K562 (cell line): ENCODE results near the gene SLC24A3. TPM values are rescaled to one million over a fixed set of nuclear protein-coding genes. Genes with fewer than 3 reads are reported as not detected.

Experiments used
- ATAC-seq: fragments of 200-7000 bp; cut with Tn5 transposase; 3 replicates; pipeline ENCODE4 v1.9.1; 2020; ENCODE audit warnings: moderate library complexity
- BruUV-seq: library from RNA; stranded (reverse); fragments of 400-500 nt; replicated peaks from 2 replicates; lab custom pipeline; 2021; lab: Mats Ljungman, UMichigan
- CTCF ChIA-PET: fragments of 300-600 bp; formaldehyde crosslinking; extraction: SDS; loops from one replicate; lab custom pipeline; 2021; ENCODE audit warnings: low intra/inter-chr PET ratio; lab: Yijun Ruan, JAX
- POLR2A ChIA-PET: fragments of 300-600, 350-650 bp; sonication (Branson Sonifier 250); formaldehyde crosslinking; extraction: SDS; loops from one replicate; lab custom pipeline; 2021; ENCODE audit warnings: antibody characterized with exemption, inconsistent platforms; lab: Yijun Ruan, JAX
- DNase-seq, 4 experiments: peaks; one replicate each; pipeline versions ENCODE4 v3.0.0 to v3.0.0-alpha.2; 2011 to 2018; ENCODE audit warnings: low spot score in 3 of 4, mixed read lengths in 3 of 4; ENCODE audit errors: extremely low read depth in 1 of 4
- FAIRE-seq: peaks from 2 replicates; lab custom pipeline; 2011; peaks lifted over from hg19 to GRCh38; lab: Jason Lieb, UNC
- H2AFZ ChIP-seq: 2 replicates; pipeline ENCODE4 v1.6.0; 2011; ENCODE audit warnings: low read depth, low read length, control low read depth, inconsistent platforms
- H3K27ac ChIP-seq: fragments of 200-600 bp; 3 replicates; pipeline ENCODE4 v1.8.0; 2011; ENCODE audit warnings: low read depth, mild to moderate bottlenecking, control low read depth, inconsistent platforms, low read length, moderate library complexity, mixed read lengths; ENCODE audit errors: extremely low read depth
- H3K27me3 ChIP-seq, 2 experiments: fragments of 300-600 bp in 1 of 2; 2 replicates in 1 of 2; 3 replicates in 1 of 2; pipeline versions ENCODE4 v1.6.0 to v1.8.0; 2011; ENCODE audit warnings: inconsistent platforms in 2 of 2, low read length in 2 of 2, mild to moderate bottlenecking in 1 of 2, mixed read lengths in 1 of 2, moderate library complexity in 1 of 2; ENCODE audit not compliant: control insufficient read depth in 2 of 2, insufficient read depth in 2 of 2
- H3K36me3 ChIP-seq: fragments of 300-600 bp; 3 replicates; pipeline ENCODE4 v1.8.0; 2011; ENCODE audit warnings: mild to moderate bottlenecking, low read length, inconsistent platforms; ENCODE audit not compliant: control insufficient read depth, insufficient read depth
- H3K4me1 ChIP-seq, 2 experiments: fragments of 200-600 bp in 1 of 2; replicated peaks in 1 of 2; 2 replicates in 1 of 2; 3 replicates in 1 of 2; pipeline versions ENCODE4 v1.5.1 to v1.8.0; 2011; ENCODE audit warnings: inconsistent platforms in 2 of 2, low read length in 2 of 2, mild to moderate bottlenecking in 1 of 2, mixed read lengths in 1 of 2, moderate library complexity in 1 of 2; ENCODE audit not compliant: control insufficient read depth in 2 of 2, insufficient read depth in 2 of 2
- H3K4me2 ChIP-seq: 2 replicates; pipeline ENCODE4 v1.6.1; 2011; ENCODE audit warnings: low read length, control low read depth, inconsistent platforms, mixed read lengths; ENCODE audit not compliant: insufficient read depth
- H3K4me3 ChIP-seq: fragments of 200-600 bp; sonication (generic), shearing (Covaris generic); 2 replicates; pipeline ENCODE4 v1.5.1; 2016; ENCODE audit warnings: control low read depth, inconsistent platforms
- H3K79me2 ChIP-seq: fragments of 200-600 bp; 3 replicates; pipeline ENCODE4 v1.8.0; 2011; ENCODE audit warnings: low read length, inconsistent platforms; ENCODE audit not compliant: control insufficient read depth, insufficient read depth
- H3K9ac ChIP-seq, 2 experiments: 2 replicates each; pipeline versions ENCODE4 v1.6.0 to v1.6.1; 2011; ENCODE audit warnings: low read depth in 2 of 2, low read length in 2 of 2, control low read depth in 1 of 2, inconsistent platforms in 1 of 2, mild to moderate bottlenecking in 1 of 2, mixed read lengths in 1 of 2; ENCODE audit not compliant: insufficient read depth in 1 of 2
- H3K9me1 ChIP-seq: one replicate; pipeline ENCODE4 v1.6.0; 2011; ENCODE audit warnings: inconsistent platforms, mild to moderate bottlenecking, low read length, moderate library complexity; ENCODE audit not compliant: control insufficient read depth, insufficient read depth
- H3K9me3 ChIP-seq: replicated peaks from 2 replicates; pipeline ENCODE4 v1.5.1; 2011; ENCODE audit warnings: low read depth, low read length, inconsistent platforms; ENCODE audit not compliant: control insufficient read depth, insufficient read depth
- H4K20me1 ChIP-seq: replicated peaks from 2 replicates; pipeline ENCODE4 v1.6.1; 2011; ENCODE audit warnings: low read length, inconsistent platforms, mixed read lengths; ENCODE audit not compliant: control insufficient read depth, insufficient read depth
- ATF1 ChIP-seq, 2 experiments: fragments of 450-650 bp in 1 of 2; IDR thresholded peaks; 2 replicates each; pipeline ENCODE4 v1.6.1; 2016; ENCODE audit warnings: missing compliant biosample characterization in 1 of 2, missing genetic modification characterization in 1 of 2
- ELK1 ChIP-seq: sonication (generic); formaldehyde crosslinking; IDR thresholded peaks from 2 replicates; pipeline ENCODE4 v1.8.1; 2022; ENCODE audit warnings: missing genetic modification reagents
- TSC22D4 ChIP-seq: fragments of 450-650 bp; IDR thresholded peaks from 2 replicates; pipeline ENCODE4 v1.6.1; 2016; ENCODE audit warnings: missing genetic modification characterization, missing biosample characterization, control low read depth
- ZBTB17 ChIP-seq: fragments of 450-650 bp; formaldehyde crosslinking; IDR thresholded peaks from 2 replicates; pipeline ENCODE4 v1.4.0; 2020; ENCODE audit warnings: mild to moderate bottlenecking
- ZNF134 ChIP-seq: fragments of 250-450 bp; sonication (Bioruptor Pico); conservative IDR thresholded peaks from 2 replicates; pipeline ENCODE4 v1.4.0; 2020
- ZNF584 ChIP-seq: fragments of 200-800 bp; sonication (Bioruptor generic); IDR thresholded peaks from 2 replicates; pipeline ENCODE4 v1.6.1; 2016; ENCODE audit warnings: low read depth, mild to moderate bottlenecking, missing genetic modification characterization, missing compliant biosample characterization
- ZNF77 ChIP-seq: fragments of 250-450 bp; sonication (Bioruptor Pico); IDR thresholded peaks from 2 replicates; pipeline ENCODE4 v1.5.0; 2020
- in situ Hi-C: fragments of 300-500 bp; cut with MboI; formaldehyde crosslinking; loops from 4 replicates; pipeline ENCODE4 v1.15.0; 2018; ENCODE audit warnings: inconsistent platforms, mixed read lengths
- intact Hi-C: fragments of 100-400 bp; cut with micrococcal nuclease; formaldehyde crosslinking; loops from 2 replicates; pipeline ENCODE4 v1.14.2; 2022
- polyA plus RNA-seq, 8 experiments: library from polyadenylated mRNA; depleted of rRNA in 4 of 8; stranded (reverse) in 5 of 8; unstranded in 3 of 8; fragments of >200 nt; fragmentation: Nextera tagmentation in 2 of 8; fragmentation: Illumina TruSeq in 1 of 8; extraction: Ambion mirVana in 2 of 8; extraction: Trizol in 1 of 8; gene quantifications; 2 replicates each; pipeline versions ENCODE4 v1.2.1 to v1.2.3, GENCODE V29; 2011 to 2014; ENCODE audit warnings: inconsistent platforms in 1 of 8, missing spikeins in 1 of 8
- total RNA-seq, 7 experiments: library from RNA; depleted of rRNA in 6 of 7; stranded (reverse); fragments of >200 nt in 6 of 7; fragmentation: Illumina TruSeq in 2 of 7; extraction: Trizol in 2 of 7; gene quantifications; 2 replicates each; pipeline versions ENCODE4 v1.2.1 to v1.2.3, GENCODE V29; 2011 to 2021; ENCODE audit warnings: low replicate concordance in 1 of 7

The SLC24A3 gene
- total and polyA plus RNA-seq, 9 of the 15 experiments (the other 6 are each of a cell fraction or from before 2014, with no cell fraction given): not detected

- H2AFZ ChIP-seq: no peak overlapping the region
- FAIRE-seq (no peak), ATAC-seq (no peak), DNase-seq (no peak)
- H3K4me1 ChIP-seq: no peaks in the 10 kb centered on the region
- no peaks in the 10 kb centered on the region for H3K36me3 ChIP-seq
- no peaks in the 10 kb centered on the region for H3K79me2 ChIP-seq
- no peaks in the 10 kb centered on the region for H3K9me1 ChIP-seq
- no TSS peak for BruUV-seq
- no peak overlapping the region for H3K4me3 ChIP-seq
- no peak overlapping the region for H3K27ac ChIP-seq
- in situ Hi-C loops: no loop called here
- POLR2A ChIA-PET: no interaction called here
- no peak overlapping the region for H3K9ac ChIP-seq
- TF ChIP-seq ELK1 (CRISPR knock-in tag) (no peak), ZBTB17 (CRISPR knock-in tag) (no peak), ZNF584 (CRISPR knock-in tag) (no peak), ZNF134 (CRISPR knock-in tag) (no peak), TSC22D4 (no peak), ZNF77 (CRISPR knock-in tag) (no peak), ATF1 (CRISPR knock-in tag; IDR thresholded peaks at IDR 0.05) (no peak), ATF1 (tag; IDR thresholded peaks at IDR 0.05) (no peak)
- intact Hi-C loops: no loop called here
- H3K4me2 ChIP-seq: no peak overlapping the region
- H4K20me1 ChIP-seq: no peaks in the 10 kb centered on the region
- no peaks in the 10 kb centered on the region for H3K9me3 ChIP-seq
- no peaks in the 10 kb centered on the region for H3K27me3 ChIP-seq
- CTCF ChIA-PET: no interaction called here
Observed at GRCh38 chr20:19384940-19385339, 172.5 kb downstream of the SLC24A3 start.
